Measurements from ENCODE around the gene DDX11.
"Not testable (repeated sequence)": the region's sequence is repeated elsewhere in the genome, so short reads cannot be mapped to it uniquely, and the experiment has no call there.

The DDX11 gene

DNA sequence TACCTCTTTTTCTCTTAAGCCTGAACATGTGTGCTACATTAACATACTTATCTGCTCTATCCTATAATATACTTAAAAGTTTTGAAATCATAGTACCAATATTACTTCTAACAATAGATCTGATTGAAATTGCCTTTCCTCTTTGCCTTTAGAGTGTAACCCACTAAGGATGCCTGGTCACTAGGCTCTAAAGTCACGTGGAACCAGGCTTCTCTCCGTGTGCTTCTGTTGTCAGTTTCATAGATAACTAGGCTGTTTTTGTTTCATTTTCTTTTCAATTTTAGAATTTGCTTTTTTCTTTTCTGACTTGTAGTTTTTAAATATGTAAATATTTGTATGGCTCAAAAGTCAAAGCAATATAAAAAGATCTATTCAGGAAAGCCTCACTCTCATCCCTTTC lies 25.8 kb downstream of the DDX11 start:
- DNase-seq (ENCODE audit: low read depth), result not testable (repeated sequence)

DNA sequence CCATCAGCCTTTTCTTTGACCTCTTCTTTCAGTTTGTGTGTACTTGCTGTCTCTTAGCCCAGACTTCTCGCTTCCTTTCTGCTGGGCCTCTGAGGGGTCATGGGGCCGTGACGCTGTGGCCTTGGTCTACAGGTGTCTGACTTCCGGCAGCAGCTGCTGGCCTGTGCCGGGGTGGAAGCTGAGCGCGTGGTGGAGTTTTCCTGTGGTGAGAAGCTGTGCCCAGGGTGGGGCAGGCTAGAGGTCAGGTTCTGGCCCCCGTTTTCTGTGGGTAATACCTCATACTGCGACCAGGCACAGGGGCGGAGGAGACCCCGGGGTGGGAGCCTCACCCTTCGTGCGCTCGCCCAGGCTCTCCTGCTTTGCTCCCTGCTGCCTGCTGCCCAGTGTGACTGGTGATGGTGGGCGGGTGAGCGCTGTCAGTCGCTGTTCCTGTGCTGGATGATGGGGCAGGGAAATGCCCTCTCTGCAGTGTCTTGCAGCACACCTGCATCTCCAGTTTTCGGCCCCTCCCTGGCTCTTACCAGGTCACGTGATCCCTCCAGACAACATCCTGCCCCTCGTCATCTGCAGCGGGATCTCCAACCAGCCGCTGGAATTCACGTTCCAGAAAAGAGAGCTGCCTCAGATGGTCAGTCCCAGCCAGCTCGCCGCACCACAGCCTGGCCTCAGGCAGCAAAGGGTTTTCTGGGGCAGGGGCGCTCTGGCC lies 27.0 kb downstream of the DDX11 start:
- DNase-seq (ENCODE audit: low read depth), result not testable (repeated sequence)

DNA sequence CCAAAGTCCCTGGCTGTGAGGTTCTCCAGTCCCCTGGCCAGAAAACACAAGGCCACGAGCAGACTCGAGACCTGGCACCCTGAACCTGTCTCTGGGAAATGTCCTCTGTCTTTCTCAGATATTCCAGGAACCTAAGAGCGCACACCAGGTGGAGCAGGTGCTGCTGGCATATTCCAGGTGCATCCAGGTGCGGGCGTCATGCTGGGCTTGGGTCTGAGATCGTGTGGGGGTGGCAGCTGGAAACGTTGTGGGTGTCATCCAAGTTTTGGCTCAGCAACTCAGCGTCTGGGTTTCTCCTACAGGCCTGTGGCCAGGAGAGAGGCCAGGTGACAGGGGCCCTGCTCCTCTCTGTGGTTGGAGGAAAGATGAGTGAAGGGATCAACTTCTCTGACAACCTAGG lies 28.5 kb downstream of the DDX11 start:
- DNase-seq (ENCODE audit: low read depth), result not testable (repeated sequence)

DNA sequence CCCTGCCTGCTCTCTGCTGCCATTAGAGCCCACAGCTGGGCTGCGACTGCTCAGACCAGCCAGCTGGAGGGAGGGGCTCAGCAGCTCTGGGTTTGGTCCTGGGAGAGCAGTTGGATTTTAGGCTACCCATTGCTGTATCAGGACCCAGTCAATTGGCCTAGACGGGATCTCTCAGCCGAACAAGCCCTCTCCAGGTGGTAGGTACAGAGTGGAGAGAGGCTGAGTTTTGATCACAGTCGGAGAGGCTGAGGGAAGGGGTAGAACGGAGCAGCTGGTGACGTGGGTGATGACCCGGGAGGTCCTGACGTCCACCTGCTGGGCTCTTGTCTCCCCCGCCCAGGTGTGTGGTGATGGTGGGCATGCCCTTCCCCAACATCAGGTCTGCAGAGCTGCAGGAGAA lies 28.9 kb downstream of the DDX11 start:
- not testable (repeated sequence) for DNase-seq (ENCODE audit: low read depth)

DNA sequence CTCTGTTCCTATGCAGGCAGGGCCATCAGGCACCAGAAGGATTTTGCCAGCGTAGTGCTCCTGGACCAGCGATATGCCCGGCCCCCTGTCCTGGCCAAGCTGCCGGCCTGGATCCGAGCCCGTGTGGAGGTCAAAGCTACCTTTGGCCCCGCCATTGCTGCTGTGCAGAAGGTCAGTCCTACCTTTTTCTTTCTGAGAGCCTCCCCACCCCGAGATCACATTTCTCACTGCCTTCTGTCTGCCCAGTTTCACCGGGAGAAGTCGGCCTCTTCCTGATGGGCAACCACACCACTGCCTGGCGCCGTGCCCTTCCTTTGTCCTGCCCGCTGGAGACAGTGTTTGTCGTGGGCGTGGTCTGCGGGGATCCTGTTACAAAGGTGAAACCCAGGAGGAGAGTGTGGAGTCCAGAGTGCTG lies 29.9 kb downstream of the DDX11 start:
- DNase-seq (ENCODE audit: low read depth), result not testable (repeated sequence)

DNA sequence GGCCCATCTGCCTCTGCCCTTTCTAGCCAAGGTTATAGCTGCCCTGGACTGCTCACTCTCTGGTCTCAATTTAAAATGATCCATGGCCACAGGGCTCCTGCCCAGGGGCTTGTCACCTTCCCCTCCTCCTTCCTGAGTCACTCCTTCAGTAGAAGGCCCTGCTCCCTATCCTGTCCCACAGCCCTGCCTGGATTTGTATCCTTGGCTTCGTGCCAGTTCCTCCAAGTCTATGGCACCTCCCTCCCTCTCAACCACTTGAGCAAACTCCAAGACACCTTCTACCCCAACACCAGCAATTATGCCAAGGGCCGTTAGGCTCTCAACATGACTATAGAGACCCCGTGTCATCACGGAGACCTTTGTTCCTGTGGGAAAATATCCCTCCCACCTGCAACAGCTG lies 30.6 kb downstream of the DDX11 start:
- not testable (repeated sequence) for DNase-seq (ENCODE audit: low read depth)

DNA sequence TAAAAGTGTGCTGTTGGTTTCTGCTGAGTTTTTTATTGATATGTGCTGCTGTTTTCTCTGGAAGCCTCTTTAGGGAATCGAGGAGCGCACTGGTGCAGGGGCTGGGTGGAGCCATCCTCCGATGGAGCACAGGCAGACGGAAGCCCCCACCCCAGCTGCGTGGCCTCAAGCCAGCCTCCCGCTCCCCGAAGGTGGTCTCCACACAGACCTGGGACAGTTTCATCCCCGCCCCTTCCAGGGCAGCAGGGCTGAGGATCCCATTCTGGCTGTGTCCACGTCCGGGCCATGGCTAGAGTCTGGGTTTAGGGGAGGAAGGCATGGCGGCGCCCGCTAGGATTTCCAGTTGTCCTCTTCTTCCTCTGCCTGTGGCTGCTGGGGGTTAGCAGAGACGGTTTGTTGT lies 31.1 kb downstream of the DDX11 start:
- not testable (repeated sequence) for DNase-seq (ENCODE audit: low read depth)

DNA sequence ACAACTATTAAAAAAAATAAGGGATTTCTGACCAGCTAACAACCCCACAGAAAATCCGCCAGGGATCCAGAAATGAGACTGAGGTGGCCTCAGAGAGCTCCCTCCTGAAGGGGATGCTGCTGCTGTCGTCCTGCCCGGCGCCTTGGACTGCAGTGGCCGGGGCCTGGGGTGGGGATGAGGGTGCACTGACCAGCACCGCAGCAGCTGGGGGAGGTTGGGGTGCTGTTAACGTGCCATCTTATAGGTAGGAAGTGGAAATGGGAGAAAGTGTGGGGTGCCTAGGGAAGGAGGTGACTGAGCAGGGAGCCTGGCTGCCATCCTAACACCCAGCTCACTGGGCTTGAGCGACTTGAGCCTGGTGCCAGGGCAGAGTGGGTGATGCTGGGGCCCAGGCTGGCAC lies 32.0 kb downstream of the DDX11 start:
- DNase-seq (ENCODE audit: low read depth), result no peak

DNA sequence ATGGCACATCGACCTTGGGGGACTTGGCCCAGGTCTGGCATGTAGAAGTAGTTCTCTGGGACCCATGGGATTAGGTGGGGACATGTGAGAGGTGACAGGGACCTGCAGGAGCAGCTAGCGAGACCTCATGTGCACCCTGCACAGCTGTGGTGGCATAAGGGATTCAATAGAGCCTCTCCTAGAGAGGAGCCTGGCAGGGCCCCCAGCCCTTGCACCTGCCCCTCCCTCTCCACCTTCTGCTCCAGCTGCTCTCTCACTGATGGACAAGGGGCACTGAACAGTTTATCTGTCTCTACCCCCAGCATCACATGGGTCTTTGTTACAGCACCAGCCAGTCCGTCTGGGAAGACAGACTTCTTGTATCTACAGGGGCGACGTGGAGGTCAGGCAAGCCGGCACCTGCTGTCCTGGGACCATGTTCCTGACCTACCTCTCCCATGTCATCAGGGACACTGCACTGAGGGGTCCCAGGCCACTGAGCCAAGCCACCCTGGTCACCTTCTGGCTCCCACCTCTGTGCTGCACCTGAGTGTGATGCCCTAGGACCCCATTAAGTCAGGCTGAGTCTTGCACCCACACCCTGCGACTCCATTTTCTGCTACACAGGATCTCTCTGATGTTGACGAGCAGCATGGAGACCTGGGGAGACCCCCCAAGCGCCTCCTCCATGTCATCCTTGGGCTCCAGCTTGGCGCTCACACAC lies 32.6 kb downstream of the DDX11 start:
- no peak for DNase-seq (ENCODE audit: low read depth)

DNA sequence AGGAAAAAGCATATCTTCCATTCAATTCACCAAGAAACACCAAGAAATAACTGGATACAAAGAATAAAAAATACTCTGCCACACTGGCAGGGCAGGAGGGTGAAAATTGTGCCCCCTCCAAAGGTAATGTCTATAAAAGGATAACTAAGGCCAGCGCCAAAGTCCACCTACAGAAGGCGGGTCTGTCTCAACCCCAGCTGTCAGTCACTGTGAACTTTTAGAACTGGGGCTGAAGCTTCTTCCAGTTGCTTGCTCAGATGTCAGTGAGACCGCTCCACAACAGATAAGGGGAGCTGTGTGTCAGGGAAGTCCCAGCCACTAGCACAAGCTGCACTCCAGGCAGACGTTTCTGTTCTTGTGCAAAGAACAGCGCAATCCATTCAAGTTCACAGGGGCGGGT lies 36.1 kb downstream of the DDX11 start:
- DNase-seq (ENCODE audit: low read depth), result not testable (repeated sequence)

DNA sequence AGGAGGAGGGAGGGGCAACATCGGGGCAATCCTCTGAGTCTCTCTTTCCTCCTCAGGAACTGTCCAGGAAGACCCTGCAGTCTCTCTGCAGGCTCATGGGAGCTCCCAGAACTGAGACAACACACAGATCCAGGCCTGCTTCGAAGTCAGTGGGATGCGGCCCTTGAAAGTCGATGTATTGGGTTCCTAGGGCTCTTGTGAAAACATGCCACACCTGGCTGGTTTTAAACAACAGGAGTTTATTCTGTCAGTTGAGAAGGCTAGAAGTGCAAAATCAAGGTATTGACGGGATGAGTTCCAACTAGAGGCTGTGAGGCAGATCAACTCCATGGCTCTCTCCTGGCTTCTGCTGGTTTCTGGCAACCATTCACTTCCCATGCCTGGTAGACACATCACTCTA lies 36.6 kb downstream of the DDX11 start:
- not testable (repeated sequence) for DNase-seq (ENCODE audit: low read depth)

DNA sequence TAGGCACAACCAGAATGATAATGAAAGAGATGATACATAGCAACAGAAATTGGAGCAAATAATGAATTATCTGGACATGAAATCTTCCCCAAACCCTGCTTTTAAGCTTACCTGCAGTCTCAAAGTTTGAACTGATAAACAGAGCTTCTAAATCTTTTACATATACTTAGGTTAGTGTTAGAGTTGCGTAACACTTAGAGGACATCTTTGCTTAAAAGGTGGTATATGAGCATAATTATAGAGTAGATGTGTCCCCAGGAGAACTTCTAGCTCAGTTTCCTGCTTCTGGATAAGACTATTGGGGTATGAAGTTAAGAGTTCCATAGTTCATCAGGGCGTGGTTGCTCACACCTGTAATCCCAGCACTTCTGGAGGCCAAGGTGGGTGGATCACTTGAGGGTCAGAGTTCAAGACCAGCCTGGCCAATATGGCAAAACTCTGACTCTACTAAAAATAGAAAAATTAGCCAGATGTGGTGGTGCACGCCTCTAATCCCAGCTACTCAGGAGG lies 41.5 kb downstream of the DDX11 start:
- DNase-seq (ENCODE audit: low read depth), result not testable (repeated sequence)

DNA sequence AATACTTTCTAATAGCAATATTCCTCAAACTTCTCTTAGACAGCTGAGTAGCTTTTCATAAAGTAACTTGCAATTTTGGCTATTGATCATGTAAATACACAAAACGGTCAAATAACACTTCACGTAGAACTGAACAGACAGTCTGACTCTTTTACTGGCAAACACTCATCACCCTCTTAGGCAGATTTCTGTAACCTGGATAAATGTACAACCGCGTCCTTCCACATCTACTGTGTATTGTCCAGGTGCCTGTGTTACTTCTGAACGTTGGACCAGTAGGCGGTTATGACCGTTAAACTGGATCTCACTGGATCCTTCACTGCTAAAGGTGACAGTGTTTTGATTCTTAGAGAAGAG lies 43.2 kb downstream of the DDX11 start:
- not testable (repeated sequence) for DNase-seq (ENCODE audit: low read depth)

DNA sequence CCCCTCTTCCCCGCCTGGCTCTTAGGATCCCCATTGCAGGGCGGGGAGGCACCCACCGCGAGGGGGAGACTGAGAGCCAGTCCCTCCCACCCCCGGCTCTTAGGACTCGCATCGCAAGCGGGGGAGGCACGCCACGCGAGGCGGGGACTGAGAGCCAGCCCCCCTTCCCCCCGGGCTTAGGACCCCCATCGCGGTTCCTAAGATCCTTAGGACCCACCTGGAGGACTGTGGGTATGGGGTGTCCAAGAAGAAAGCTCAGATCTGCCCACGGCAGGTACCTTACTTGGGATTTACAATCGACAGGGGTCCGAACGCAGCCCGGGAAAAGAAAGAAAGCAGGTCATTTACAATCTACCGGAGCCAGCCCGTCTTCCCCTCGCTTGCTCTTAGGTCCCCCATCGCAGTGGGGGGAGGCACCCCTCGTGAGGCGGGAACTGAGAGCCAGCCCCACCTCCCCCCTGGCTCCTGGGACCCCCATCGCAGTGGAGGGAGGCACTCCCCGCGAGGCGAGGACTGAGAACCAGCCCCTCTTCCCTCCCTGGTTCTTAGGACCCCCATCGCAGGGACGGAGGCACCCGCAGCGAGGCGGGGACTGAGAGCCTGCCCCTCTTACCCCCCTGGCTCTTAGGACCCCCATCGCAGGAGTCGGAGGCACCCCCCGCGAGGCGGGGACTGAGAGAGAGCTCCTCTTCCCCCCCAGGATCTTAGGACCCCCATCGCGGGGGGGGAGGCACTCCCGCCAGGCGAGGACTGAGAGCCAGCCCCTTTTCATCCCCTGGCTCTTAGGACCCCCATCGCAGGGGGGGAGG lies 43.7 kb downstream of the DDX11 start:
- DNase-seq (ENCODE audit: low read depth), result peak; percentile 1

DNA sequence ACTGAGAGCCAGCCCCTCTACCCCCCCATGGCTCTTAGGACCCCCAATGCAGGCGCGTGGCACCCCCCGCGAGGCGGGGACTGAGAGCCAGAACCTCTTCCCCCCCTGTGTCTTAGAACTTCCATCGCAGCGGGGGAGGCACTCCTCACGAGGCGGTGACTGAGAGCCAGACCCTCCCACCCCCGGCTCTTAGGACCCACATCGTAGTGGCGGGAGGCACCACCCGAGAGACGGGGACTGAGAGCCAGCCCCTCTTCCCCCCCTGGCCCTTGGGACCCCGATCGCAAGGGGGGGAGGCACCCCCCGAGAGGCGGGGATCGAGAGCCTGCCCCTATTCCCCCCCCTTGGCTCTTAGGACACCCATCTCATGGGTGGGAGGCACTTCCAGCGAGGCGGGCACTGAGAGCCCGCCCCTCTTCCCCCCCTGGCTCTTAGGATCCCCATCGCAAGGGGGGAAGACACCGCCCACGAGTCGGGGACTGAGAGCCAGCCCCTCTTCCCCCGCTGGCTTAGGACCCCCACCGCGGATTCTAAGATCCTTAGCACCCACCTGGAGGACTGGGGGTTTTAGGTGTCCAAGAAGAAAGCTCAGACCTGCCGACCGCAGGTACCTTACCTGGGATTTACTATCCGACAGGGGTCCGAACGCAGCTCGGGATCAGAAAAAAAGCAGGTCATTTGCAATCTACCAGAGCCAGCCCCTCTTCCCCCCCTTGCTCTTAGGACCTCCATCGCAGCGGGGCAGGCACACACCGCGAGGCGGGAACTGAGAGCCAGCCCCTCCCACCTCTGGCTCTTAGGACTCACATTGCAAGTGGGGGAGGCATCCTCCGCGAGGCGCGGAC lies 44.9 kb downstream of the DDX11 start:
- DNase-seq (ENCODE audit: low read depth), result no peak

DNA sequence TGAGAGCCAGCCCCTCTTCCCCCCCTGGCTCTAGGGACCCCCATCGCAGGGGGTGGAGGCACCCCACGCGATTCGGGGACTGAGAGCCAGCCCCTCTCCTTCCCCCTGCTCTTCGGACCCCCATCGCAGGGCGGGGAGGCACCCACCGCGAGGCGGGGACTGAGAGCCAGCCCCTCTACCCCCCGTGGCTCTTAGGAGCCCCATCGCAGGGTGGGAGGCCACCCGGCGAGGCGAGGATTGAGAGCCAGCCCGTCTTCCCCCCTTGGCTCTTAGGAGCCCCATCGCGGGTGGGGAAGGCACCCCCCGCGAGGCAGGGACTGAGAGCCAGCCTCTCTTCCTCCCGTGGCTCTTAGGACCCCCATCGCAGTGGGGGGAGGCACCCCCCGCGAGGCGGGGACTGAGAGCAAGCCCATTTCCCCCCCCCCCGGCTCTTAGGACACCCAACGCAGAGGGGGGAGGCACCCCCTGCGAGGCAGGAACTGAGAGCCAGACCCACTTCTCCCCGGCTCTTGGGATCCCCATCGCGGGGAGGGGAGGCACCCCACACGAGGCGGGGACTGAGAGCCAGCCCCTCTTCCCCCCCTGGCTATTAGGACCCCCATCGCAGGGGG lies 45.6 kb downstream of the DDX11 start:
- no peak for DNase-seq (ENCODE audit: low read depth)

DNA sequence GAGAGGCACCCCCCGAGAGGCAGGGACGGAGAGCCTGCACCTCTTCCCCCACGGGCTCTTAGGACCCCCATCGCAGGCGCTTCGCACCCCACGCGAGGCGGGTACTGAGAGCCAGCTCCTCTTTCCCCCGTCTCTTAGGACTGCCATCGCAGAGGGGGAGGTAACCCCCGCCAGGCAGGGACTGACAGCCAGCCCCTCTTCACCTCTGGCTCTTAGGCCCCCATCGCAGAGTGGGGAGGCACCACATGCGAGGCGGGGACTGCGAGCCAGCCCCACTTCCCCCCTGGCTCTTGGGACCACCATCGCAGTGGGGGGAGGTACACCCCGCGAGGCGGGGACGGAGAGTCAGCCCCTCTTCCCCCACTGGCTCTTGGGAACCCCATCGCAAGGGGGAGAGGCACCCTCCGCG lies 46.1 kb downstream of the DDX11 start:
- no peak for DNase-seq (ENCODE audit: low read depth)

DNA sequence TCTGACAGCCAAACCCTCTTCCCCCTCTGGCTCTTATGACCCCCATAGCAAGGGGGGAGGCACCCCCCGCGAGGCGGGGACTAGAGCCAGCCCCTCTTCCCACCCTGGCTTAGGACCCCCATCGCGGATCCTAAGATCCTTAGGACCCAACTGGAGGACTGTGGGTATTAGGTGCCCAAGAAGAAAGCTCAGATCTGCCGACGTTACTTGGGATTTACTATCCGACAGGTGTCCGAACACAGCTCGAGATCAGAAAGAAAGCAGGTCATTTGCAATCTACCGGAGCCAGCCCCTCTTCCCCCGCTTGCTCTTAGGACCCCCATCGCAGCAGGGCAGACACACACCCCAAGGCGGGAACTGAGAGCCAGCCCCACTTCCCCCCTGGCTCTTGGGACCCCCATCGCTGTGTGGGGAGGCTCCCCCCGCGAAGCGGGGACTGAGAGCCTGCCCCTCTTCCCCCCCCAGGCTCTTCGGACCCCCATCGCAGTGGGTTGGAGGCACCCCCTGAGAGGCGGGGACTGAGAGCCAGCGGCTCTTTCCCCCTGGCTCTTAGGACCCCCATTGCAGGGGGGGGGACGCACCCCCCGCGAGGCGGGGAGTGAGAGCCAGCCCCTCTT lies 46.8 kb downstream of the DDX11 start:
- DNase-seq (ENCODE audit: low read depth), result no peak

DNA sequence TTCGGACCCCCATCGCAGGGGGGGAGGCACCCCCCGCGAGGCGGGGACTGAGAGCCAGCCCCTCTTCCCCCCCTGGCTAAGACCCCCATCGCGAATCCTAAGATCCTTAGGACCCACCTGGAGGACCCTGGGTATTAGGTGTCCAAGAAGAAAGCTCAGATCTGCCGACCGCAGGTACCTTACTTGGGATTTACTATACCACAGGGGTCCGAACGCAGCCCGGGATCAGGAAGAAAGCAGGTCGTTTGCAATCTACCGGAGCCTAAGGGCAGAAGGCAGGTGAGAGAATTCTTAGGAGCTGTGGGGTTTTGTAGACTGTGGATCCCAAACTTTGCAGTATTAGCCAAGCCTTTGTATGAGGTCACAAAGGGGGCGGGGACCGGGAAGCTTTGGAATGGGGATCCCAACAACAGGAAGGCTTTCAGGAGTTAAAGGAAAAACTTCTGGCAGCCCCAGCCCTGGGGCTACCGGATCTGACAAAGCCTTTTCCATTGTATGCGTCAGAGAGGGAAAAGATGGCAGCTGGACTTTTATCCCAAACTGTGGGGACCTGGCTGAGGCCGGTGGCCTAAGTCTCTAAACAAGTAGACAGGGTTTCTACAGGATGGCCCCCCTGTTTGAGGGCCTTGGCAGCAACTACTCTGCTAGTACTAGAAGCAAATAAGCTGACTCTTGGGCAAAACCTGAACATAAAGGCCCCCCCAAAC lies 47.5 kb downstream of the DDX11 start:
- DNase-seq (ENCODE audit: low read depth), result not testable (repeated sequence)

DNA sequence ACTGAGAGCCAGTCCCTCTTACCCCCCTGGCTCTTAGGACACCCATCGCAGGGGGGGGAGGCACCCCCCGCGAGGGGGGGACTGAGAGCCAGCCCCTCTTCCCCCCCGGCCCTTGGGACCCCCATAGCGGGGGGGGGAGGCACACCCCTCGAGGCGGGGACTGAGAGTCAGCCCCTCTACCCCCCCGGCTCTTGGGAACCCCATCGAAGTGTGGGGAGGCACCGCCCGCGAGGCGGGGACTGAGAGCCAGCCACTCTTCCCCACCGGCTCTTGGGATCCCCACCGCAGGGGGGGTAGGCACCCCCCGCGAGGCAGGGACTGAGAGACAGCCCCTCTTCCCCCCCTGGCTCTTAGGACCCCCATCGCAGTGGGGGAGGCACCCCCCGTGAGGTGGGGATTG lies 48.8 kb downstream of the DDX11 start:
- DNase-seq (ENCODE audit: low read depth), result no peak
